ENCODE data around the gene KCNK18. TPM values are rescaled to one million over a fixed set of nuclear protein-coding genes. Genes with fewer than 3 reads are reported as not detected.
"Not testable (repeated sequence)": the region's sequence is repeated elsewhere in the genome, so short reads cannot be mapped to it uniquely, and the experiment has no call there.

KCNK18 gene
- polyA plus RNA-seq, 1 donor: not detected

DNA sequence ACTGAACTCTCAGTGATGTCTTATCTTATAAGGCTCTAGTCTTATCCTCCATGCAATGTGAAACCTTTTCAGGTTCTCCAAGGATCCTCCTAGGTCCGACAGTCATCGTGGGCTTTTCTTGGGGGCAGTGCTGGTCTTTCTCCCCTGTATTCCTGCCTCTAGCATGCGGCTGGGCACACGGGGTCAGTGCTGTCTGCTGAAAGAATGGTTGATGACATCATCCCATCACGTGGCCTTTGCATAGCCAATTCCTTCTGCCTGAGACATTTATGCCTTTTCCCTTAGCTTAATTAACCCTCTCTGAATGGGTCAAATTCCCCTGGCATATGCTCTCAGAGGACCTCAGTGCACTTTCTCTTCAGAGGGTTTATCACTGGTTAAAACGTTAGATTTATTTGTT lies 27.0 kb upstream of the KCNK18 start:
- DNase-seq (ENCODE audit: low read depth): no peak

- peak; percentile 32 for DNase-seq (ENCODE audit: low read depth)
Observed at GRCh38 chr10:117174439-117175214, 22.7 kb upstream of the KCNK18 start.

GRCh38 chr10:117175215-117175900 lies 21.9 kb upstream of the KCNK18 start:
- no peak for DNase-seq (ENCODE audit: low read depth)

GRCh38 chr10:117175901-117176534 lies 21.3 kb upstream of the KCNK18 start:
- peak; percentile 26 for DNase-seq (ENCODE audit: low read depth)

DNA sequence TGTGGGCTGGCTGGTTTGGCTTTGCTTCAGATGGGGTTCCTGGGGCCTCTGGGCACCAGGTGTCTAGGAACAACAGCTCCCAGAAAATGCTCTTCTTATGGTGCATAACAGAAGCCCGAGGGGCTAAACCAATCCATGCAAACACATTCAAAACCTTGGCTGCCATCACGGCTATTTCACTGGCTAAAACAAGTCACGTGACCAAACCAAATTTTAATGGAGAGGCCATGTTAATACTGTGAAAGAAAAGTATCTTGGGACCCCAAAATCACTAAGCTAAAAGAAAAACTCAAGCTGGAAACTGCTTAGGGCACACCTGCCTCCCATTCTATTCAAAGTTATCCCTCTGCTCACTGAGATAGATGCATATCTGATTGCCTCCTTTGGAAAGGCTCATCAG lies 19.1 kb upstream of the KCNK18 start:
- DNase-seq (ENCODE audit: low read depth): no peak

DNA sequence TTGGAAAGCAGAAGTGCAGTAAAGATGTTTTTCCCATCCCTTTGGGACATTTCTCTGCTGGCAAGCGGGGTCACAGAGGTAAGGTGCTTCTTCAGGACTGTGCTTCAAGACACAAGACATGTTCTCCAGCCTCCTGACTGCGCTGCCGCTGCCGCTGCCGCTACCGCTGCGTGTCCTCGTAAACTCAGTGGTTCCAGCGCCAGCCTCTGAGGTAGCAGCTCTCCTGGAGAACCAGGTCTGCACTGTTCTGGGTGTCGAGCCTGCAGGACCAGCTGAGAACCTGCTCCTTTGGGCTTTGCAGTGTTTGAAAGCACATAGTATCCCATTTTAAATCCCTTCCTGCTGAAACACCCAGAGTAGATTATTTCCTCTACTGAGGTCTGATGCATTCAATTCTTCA lies 13.0 kb upstream of the KCNK18 start:
- DNase-seq (ENCODE audit: low read depth): no peak

- no peak for DNase-seq (ENCODE audit: low read depth)
Observed at GRCh38 chr10:117184821-117185220, 12.5 kb upstream of the KCNK18 start.

DNA sequence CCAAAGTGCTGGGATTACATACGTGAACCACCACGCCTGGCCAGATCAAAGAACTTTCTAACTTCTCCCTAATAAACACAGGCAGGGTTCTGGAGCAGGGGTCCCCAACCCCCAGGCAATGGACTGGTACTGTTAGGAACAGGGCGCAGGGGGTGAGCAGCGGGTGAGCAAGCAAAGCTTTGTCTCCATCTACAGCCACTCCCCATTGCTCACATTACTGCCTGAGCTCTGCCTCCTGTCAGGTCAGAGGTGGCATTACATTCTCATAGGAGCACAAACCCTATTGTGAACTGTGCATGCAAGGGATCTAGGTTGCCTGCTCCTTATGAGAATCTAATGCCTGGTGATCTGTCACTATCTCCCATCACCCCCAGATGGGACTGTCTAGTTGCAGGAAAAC lies 11.5 kb upstream of the KCNK18 start:
- DNase-seq (ENCODE audit: low read depth): not testable (repeated sequence)

GRCh38 chr10:117186832-117187615 lies 10.3 kb upstream of the KCNK18 start:
- DNase-seq (ENCODE audit: low read depth): no peak

DNA sequence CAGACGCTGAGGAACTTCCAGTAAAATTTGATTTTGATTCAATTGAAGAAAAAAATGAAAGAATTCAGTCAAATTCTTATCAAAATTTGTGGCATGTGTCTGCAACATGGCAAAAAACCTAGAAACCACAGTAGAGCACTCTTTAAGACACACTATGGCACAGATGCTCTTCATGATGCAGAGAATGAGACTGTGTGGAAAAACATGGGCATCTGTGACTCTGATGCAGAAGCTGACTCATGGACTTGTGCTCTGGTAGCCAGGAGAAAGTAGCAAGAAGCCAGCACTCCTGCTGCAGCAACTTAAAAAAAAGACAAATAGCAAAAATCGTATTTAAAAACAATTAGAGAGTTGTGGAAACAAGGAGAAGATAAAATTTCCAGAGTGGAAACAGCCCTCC lies 8.9 kb upstream of the KCNK18 start:
- DNase-seq (ENCODE audit: low read depth): no peak

DNA sequence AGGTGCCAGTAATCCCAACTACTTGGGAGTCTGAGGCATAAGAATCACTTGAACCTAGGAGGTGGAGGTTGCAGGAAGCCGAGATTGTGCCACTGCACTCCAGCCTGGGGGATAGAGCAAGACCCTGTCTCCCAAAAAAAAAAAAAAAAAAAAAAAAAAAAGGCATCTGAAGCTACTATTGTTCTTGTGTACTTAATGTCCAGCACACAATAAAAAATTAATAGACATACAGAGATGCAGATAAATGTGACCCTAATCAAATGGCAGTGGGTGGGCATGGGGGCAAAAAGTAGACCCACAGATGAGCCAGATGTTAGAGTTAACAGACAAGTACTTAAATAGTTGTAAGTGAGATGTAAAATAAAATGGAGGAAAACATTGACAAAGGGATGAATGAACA lies 7.7 kb upstream of the KCNK18 start:
- no peak for DNase-seq (ENCODE audit: low read depth)

- DNase-seq (ENCODE audit: low read depth): no peak
Observed at GRCh38 chr10:117198088-117198487, 799 bp downstream of the KCNK18 start.

- DNase-seq (ENCODE audit: low read depth): no peak
Observed at GRCh38 chr10:117201826-117202225, 4.5 kb downstream of the KCNK18 start.

DNA sequence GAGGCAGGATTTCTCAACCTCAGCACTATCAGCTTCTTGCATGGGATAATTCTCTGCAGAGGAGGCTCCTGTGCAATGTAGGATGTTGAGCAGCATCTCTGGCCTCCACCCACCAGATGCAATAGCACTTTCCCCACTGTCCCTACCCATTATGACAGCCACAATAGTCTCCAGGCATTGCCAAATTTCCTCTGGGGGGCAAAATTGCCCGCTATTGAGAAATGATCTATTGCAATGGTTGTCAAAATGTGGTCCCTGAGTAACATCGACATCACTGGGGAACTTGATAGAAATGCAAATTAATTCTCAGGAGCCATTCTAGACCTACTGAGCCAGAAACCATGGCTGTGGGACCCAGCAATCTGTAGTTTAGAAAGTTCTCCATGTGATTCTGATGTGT lies 7.0 kb downstream of the KCNK18 start:
- DNase-seq (ENCODE audit: low read depth): no peak

GRCh38 chr10:117212176-117212575 lies 14.9 kb downstream of the KCNK18 start:
- no peak for DNase-seq (ENCODE audit: low read depth)

DNA sequence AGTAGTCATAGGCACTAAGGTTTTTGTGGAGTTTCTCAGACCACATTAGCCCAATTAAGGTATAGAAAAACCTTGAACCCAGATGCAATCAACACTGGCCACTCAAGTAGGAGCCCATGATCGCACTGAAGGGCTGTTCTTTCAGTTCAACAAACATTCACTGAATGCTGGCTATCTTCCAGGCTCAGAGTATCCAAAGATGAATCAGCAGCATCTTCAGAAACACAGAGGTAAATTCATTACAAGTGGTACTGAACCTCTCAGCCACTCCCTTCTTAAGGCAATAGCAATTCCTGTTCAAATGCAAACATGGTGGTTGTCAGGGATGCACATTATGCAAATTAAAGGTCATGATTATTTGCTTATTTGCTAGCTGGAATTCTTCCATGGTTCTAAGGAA lies 17.1 kb downstream of the KCNK18 start:
- no peak for DNase-seq (ENCODE audit: low read depth)

GRCh38 chr10:117215079-117215478 lies 17.8 kb downstream of the KCNK18 start:
- DNase-seq (ENCODE audit: low read depth): no peak

GRCh38 chr10:117216028-117216427 lies 18.7 kb downstream of the KCNK18 start:
- no peak for DNase-seq (ENCODE audit: low read depth)

DNA sequence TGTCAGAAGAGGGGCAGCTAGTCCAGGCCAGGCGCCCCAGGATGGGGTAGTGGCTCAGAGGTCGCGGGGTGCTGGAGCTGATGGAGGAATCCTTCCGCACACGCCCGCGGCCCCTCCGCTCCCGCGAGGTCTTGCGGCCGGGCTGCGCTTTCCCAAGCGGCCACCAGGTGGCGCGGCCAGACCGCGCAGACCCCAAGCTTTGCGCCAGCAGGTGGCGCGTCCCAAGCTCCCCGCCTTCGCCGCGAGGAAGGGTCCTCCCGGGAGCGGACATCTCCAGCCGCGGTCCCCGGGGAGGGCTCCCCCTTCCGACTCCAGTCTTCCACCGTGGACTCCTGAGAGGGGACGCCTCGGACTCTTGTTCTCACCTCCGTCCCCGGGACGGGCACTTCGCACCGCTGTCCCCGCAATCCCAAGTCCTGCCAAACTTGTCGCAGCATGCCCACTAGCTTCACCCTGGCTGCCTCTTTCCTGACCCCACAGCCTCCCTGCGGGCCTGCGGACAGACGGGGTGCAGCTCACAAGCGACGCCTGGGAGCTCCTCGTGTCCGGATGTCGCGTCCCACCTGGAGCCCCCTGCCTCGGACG lies 19.4 kb downstream of the KCNK18 start:
- DNase-seq (ENCODE audit: low read depth): peak; percentile 38

- DNase-seq (ENCODE audit: low read depth): no peak
Observed at GRCh38 chr10:117217196-117217761, 20.0 kb downstream of the KCNK18 start.

GRCh38 chr10:117218654-117219053 lies 21.4 kb downstream of the KCNK18 start:
- no peak for DNase-seq (ENCODE audit: low read depth)

Data from forelimb muscle (tissue), 1 donor.